Astrocyte of the hippocampus (primary cell): ENCODE results near the gene DSG1.
"Not testable (repeated sequence)": the region's sequence is repeated elsewhere in the genome, so short reads cannot be mapped to it uniquely, and the experiment has no call there.

Experiments
- DNase-seq: peaks from one replicate; pipeline ENCODE4 v3.0.0; 2011; ENCODE audit warnings: low read depth, low spot score

Gene DSG1

DNA sequence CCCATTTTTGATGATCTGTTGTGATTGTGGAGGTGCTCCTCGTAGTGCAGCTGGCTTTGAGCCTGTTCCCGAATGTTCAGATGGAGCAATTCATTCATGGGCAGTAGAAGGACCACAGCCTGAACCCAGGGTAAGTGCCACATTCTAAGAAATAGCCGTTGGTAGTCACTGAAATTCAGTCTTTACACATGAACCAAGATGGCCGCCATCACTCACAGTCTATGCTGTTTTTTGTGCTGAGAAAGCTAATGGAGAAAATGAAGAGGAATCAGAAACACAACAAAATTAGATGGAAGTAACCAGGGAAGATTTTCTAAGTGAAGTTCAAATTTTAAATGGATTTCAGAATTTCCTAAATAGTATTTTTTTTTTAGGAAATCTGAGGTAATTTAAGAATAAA is 25.5 kb downstream of the DSG1 start:
- no peak for DNase-seq

DNA sequence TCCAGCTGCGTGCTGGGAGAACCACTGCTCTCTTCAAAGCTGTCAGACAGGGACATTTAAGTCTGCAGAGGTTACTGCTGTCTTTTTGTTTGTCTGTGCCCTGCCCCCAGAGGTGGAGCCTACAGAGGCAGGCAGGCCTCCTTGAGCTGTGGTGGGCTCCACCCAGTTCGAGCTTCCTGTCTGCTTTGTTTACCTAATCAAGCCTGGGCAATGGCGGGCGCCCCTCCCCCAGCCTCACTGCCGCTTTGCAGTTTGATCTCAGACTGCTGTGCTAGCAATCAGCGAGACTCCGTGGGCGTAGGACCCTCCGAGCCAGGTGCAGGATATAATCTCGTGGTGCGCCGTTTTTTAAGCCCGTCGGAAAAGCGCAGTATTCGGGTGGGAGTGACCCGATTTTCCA is 35.4 kb downstream of the DSG1 start:
- DNase-seq: not testable (repeated sequence)

DNA sequence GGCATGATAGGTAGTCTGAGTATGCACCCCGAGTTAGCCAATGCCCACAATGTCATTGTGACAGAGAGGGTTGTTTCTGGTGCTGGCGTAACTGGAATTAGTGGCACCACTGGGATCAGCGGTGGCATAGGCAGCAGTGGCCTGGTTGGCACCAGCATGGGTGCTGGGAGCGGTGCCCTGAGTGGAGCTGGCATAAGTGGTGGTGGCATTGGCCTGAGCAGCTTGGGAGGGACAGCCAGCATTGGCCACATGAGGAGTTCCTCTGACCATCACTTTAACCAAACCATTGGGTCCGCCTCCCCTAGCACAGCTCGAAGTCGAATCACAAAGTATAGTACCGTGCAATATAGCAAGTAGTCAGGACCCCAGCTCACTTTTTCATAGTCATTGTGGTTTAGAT is 37.0 kb downstream of the DSG1 start:
- DNase-seq: no peak

DNA sequence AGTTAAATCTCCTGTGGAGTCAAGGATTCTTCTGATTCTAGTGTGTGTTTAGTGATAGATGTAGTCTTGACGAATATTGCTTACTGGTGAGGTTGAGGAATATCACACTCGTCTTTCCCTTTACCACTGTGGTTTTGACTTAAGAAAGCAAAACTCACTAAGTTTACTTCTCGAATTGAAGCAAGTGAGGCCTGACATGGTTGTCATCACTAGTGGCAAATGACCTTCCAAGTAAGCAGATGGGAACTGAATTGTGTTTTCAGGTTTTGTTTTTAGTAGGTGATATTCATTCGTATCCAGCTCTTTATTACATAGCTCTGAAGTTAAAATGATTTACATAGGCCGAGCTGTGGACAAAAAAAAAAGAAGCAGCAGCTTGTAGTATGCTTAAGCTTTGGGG is 38.1 kb downstream of the DSG1 start:
- no peak for DNase-seq

DNA sequence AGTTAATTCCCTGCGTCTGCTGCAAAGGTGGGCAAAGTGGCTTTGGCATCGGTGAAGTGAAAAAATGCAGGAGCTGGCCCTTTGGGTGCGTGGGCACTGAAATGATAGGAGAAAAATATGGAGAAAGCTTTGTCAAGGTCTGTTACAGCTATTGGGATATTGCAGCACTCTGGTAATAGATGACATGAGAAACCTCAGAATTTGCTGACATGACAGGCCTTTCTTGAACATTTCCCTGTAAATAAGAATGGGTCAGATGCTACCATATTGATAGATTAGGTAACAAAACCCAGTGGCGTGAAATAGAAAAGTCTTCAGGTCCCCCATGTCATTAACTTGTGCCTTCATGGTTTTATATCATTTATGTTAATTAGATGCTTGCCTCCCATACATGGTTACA is 46.2 kb downstream of the DSG1 start:
- DNase-seq: no peak

DNA sequence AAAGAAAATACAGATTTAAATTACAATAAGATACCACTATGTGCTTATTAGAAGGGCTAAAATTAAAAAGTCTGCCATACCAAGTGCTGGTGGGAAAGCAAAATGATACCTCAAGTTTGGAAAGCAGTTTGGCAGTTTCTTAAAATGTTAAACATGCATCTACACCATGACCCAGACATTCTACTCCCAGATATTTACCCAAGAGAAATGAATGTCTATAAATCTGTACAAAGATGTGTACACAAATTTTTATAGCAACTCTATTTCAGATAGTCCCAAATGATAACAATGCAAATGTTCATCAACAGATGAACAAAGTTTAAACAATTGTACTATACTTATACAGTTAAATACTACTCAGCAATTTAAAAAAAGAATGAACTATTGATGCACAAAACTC is 51.5 kb downstream of the DSG1 start:
- DNase-seq: no peak

DNA sequence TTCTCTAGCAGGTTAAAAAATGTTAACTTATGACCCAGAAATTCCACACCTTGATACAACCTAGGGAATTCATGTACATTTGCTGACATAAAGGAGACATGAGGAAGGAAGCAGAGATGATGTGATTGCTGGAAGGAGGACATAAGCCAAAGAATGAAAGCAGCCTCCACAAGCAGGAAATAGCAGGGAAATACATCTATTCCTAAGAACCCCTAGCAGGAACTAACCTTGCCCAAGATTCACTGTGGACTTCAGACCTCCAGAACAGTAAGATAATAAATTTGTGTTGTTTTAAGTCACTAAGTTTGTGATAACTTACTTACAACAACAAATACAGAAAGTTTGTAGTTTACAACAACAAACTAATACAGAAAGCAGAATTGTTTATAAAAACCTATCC is 54.0 kb downstream of the DSG1 start:
- no peak for DNase-seq

DNA sequence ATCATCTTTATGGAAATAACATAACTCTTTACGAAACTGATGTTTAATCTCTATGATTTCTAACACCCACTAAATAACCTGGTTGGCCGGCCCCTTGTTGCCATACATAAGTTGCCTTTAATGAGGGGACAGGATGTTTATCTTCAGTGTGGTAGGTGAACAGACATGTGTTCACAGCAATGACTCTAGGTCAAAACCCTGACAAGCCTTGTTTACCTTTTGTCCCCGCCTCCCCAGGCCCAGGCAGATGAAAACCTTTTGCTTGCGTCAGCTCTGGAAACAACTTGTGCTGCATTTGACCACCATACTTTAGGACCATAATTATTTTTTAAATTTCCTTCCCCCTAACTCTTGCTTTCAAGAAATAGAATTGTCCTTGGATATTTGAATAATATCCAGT is 55.7 kb downstream of the DSG1 start:
- no peak for DNase-seq

DNA sequence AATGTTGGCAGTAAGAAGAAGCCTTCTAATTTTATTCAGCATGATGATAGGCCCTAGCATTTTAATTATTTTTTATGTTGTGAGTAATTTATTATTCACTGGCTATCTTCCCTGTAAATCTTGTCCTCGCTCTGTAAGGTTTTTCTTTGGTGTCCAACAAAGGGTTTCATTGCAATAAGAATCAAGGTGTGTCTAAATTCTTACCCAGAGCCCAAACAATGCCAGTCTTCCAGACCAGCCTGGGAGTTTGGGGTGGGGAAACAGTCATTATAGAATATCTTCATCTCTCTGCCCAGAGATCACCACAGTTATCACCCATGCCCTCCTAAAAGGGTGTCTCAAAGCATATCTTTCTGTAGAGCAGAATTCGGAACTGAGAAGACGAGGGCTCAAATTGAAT is 58.5 kb downstream of the DSG1 start, which contains the start of gene DSG4:
DSG4 (plus strand) TSS at position 301 of the 400 bp plus-strand sequence. CDS start 135 bp downstream, outside the sequence.
- no peak for DNase-seq

DNA sequence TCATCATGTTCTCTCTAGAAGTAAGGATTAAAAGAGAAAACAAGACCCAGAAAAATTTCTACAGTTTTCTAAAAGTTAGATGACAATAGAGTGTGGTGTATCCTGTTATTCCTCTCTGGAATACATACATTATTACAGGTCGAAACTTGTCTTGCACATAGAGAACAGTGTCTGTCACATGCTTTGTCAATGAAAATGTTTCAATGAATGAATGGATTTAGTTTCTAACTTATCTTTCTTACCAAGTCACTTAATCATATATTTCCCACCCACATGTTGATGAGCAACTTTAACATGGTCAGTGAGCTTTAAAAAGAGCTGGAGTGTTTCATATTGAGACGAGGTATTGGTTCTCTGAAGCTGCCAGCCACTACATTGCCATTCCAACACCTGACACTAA is 63.0 kb downstream of the DSG1 start:
- no peak for DNase-seq

DNA sequence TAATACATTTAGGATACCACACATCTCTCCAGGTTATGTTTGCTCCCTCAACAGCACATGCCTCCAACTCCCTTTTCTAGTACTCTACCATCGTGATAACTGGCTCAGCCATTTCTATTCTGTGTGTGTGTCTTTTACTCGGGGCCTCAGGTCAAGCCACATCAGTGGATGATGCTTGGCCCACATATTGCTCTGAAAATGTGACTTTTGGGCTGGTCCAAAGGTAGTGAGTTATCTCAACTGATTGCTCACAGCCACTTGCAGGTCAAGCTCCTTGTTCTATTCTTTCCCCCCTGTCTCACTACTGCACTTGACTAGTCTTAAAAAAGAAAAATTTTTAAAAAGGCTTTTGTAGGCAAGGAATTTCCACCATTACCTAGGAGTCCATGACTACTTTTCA is 64.1 kb downstream of the DSG1 start:
- DNase-seq: no peak

DNA sequence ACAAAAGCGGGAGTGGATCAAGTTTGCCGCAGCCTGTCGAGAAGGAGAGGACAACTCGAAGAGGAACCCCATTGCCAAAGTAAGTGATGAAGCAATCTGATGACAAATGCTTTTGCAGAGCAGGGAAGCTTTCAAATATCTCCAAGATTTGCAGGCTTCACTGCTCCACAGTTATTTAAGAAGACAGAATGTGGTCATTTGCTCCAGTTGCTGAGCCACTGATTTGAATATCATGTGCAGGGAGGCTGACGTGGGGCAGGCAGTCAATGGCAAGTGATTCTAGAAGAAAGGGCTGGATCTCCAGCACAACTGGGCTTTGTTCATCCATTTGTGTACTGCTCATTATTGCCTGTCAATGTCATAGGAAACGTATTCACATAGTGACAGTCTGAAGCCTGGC is 68.8 kb downstream of the DSG1 start:
- DNase-seq: peak; percentile 70

DNA sequence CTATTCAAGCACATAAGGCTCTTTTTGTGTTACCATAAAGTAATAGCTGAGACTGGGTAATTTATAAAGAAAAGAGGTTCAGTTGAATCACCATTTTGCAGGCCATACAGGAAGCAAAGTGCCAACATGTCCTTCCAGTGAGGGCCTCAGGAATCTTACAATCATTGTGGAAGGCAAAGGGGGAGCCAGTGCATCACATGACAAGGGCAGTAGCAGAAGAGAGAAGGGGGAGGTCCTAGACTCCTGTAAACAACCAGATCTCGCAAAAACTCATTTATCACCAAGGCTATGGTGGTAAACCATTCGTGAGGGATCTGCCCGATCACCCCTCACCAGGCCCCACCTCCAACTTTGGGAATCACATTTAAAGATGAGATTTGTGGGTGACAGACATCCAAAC is 75.3 kb downstream of the DSG1 start:
- DNase-seq: no peak

DNA sequence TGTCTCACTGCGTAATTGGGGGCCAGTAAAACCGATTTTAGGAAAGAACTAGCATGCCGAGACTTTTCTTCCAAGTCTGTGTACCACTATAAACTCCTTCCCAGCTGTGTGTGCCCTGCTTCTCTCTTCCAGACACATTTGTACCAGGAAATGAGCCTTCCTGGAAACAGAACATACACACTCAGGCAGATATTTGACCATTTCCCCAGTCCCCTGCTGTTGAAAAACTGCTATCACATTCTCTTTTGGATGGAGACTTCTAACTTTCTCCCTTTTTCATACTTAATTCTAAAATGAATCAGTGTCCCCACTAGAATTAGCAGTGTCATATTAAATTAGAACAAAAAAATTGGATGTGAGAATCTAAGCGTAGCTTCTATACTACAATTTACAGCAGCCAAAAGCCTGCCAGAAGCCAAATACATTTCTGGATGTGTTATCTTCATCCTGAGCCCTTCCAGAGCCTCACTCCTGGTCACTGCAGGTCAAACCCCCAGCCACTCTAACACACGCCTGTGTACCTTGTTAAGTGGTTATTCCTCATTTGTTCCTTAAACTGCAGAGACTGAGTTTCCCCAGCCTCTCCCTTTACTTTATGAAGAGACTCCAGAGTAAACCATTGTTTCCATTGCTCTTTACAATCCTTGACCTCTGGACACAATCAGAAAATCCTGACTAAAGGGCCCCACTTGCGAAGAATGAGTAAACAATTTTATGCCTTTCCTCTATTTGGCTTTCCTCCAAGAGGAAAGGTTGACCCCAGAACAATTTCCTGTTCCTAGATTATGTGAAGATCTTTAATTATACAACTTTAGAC is 79.0 kb downstream of the DSG1 start:
- no peak for DNase-seq

DNA sequence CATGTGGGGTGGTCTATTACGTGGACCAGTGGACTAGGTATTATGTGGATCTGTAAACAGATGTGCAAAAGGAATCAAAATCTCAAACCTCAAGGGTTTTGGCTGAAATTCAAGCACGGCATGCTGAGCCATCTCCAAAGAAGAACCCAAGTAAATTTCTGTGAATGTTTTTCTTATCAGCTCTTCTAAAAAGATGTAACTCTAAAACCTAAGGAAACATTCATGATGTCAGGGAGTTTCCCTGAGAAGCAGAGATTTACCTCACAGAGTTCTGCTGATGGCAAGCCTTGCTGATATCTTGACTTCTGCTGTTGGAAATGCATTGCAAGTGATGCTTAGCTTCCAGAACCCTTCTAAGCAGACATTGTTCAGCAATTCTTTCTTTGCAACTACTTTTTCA is 80.2 kb downstream of the DSG1 start:
- DNase-seq: no peak

DNA sequence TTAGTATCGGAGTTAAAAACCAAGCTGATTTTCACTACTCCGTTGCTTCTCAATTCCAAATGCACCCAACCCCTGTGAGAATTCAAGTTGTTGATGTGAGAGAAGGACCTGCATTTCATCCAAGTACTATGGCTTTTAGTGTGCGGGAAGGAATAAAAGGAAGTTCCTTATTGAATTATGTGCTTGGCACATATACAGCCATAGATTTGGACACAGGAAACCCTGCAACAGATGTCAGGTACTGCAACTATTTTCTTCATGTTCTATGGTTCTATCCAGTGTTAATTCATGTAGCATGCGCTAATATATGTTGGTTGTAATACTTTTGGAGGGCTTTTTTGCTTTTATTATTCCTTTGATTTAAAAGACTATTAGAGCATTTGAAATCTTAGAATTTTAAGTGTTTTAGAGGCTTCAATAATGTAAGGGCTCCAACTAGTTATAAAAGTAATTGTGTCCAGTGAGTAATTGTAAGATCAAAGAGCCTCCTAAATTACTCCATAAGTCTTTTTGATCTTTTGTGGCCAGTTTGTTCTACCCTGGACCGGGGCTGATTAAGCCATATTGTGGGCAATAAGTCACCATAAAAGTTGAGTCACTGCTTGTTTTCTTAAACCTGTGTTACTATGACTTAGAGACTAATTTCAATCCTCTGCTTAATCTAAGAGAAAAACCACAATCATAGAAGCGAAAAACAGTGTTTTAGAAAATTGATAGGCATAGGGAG is 81.5 kb downstream of the DSG1 start:
- DNase-seq: peak; percentile 73

DNA sequence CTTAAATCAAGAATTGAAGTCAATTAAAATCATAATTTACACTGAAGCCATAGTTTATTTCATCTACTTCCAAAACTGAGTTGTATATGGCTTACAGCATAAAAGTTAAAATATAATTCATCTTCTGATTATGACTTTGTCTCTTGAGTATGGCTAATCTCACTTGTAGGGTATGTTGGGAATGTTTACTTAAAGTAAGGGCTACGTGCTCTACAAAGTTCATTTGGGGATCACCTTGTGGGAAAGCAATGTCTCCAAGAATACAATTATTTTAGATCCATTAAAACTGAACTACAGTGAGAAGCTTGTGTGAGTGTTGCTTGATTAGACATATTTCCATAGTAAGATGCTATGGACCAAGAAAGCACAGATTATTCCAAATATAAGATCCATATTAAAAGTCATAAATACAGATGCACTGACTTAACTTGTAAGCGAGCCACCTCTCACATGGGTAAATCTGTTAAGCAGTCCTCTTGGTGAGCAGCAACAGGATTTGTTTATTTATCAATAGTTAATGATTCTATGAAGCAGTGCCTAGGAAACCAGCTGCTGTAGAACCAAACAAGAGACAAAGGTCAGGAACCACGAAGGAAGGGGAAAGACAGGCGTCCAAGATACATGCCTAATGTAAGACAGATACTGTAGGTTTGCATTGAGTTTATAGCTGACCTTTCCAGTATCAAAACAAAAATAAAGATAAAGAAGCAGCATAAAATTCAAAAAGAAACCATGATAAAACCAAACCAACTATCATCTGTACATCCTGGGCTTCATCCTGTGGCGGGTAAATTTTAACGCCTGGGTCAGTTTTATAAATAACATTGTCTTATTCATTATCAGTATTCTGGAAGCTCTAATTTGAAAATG is 83.4 kb downstream of the DSG1 start:
- no peak for DNase-seq

DNA sequence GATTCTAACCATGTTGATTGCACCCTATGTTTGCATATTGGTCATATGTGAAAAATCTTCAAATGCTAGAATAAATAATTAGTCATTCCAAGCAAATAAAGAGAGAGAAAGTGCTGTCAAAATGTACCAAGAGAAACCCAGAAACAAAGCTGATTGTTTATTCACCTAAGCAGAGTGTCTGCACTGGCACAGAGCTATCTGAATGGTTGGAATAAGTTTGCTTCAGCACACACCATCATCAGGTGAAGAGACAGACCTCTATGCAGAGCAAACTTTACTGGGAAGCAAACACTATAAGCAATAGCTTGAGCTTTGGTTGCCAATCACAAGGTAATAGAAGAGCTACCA is 84.0 kb downstream of the DSG1 start:
- DNase-seq: no peak

DNA sequence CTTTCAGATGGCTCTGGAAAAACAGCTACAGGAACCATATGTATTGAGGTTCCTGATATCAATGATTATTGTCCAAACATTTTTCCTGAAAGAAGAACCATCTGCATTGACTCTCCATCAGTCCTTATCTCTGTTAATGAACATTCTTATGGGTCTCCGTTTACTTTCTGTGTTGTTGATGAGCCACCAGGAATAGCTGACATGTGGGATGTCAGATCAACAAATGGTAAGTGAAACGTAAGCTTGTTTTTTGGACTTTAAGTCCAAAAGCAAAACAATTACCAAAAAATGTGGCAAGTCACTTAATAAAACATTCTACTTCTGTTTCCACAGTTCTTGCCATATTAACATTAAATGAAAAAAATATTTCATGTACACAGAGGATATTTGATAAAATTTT is 85.4 kb downstream of the DSG1 start:
- DNase-seq: no peak
